Large intestine (tissue), 3 donors: ENCODE results near the gene LMOD3. TPM values are rescaled to one million over a fixed set of nuclear protein-coding genes. Genes with fewer than 3 reads are reported as not detected.
A peak's percentile ranks its signal among the peaks of the same experiment; 100 is the strongest.

Experiments used
- DNase-seq, 2 donors: peaks; one replicate each; pipeline versions ENCODE4 v3.0.0 to v3.0.0-alpha.2; 2013
- H3K27ac ChIP-seq: one replicate; pipeline ENCODE4 v1.5.1; 2013; ENCODE audit warnings: low read length
- H3K27me3 ChIP-seq: 2 replicates; pipeline ENCODE4 v1.6.1; 2013; ENCODE audit warnings: low read length; ENCODE audit not compliant: control insufficient read depth, insufficient read depth
- H3K36me3 ChIP-seq: 2 replicates; pipeline ENCODE4 v1.6.1; 2013; ENCODE audit warnings: low read length; ENCODE audit not compliant: control insufficient read depth, insufficient read depth
- H3K4me1 ChIP-seq: one replicate; pipeline ENCODE4 v1.6.1; 2013; ENCODE audit warnings: low read length; ENCODE audit not compliant: control insufficient read depth, insufficient read depth
- H3K4me3 ChIP-seq: one replicate; pipeline ENCODE4 v1.5.1; 2013; ENCODE audit warnings: low read length
- H3K9me3 ChIP-seq: one replicate; pipeline ENCODE4 v1.6.1; 2013; ENCODE audit warnings: mild to moderate bottlenecking, low read depth, low read length, moderate library complexity; ENCODE audit not compliant: control insufficient read depth
- WGBS: methylation state at CpG from one replicate; pipeline ENCODE4 v1.1.5; 2013; ENCODE audit warnings: low lambda C conversion rate; ENCODE audit not compliant: insufficient coverage; 5-methylcytosine and 5-hydroxymethylcytosine counted together
- polyA plus RNA-seq: library from polyadenylated mRNA; unstranded; fragments of 120-200 nt; gene quantifications from one replicate; pipeline ENCODE4 v1.2.1, GENCODE V29; 2013

LMOD3 gene
- polyA plus RNA-seq, 1 donor = 0.18 TPM

- peak within 1 kb of the TSS; percentile 75 for H3K4me3 ChIP-seq
These were observed 37.8 kb downstream of the LMOD3 start, which contains the start of gene ARL6IP5 for GRCh38 chr3:69084326-69085167. Gene ARL6IP5 (plus strand): TSS chr3:69084937. CDS start chr3:69085048, 111 bp downstream.

GRCh38 chr3:69082805-69083204 lies 39.6 kb downstream of the LMOD3 start:
- no peaks in the 10 kb centered on the region for H3K36me3 ChIP-seq
- peak overlapping the region; percentile 31 for H3K27ac ChIP-seq
- H3K4me3 ChIP-seq = no peak overlapping the region
- H3K4me1 ChIP-seq = peaks cover 46% of the 10 kb centered on the region
- no peaks in the 10 kb centered on the region for H3K27me3 ChIP-seq
- peak in 1 of 2 donors; percentile 68 for DNase-seq
- H3K9me3 ChIP-seq = no peaks in the 10 kb centered on the region

More at GRCh38 chr3:69084326-69085167, 37.8 kb downstream of the LMOD3 start, which contains the start of gene ARL6IP5:
- no peaks in the 10 kb centered on the region for H3K27me3 ChIP-seq
- WGBS = 0% methylated on average over 1 of the region's 32 CpGs
- H3K27ac ChIP-seq = peak within 1 kb of the TSS; percentile 88
- H3K9me3 ChIP-seq = no peaks in the 10 kb centered on the region
- DNase-seq = peak; percentile 89 to 95
- H3K4me1 ChIP-seq = peaks cover 58% of the 10 kb centered on the region
- peaks cover 3% of the 10 kb centered on the region for H3K36me3 ChIP-seq

DNA sequence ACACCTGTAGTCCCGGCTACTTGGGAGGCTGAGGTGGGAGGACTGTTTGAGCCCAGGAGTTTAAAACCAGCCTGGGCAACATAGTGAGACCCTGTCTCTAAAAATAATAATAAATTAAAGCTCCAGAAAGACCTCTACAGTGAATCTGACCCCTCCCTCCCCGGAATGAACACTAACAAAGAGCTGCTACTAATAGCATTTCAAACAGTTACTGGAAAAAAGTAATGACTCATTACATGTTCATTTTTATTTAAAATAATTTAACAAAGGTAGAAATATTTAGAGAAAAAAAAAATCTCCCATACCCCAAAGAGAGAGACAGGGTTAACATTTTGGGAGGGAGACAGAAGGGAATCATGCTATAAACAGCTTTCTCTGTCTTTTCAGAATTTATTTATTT lies 40.0 kb downstream of the LMOD3 start:
- no CpG with 5 or more reads among the region's 2 CpGs for WGBS
- H3K27me3 ChIP-seq = no peaks in the 10 kb centered on the region
- no peaks in the 10 kb centered on the region for H3K9me3 ChIP-seq
- DNase-seq = no peak
- peaks cover 42% of the 10 kb centered on the region for H3K4me1 ChIP-seq
- H3K4me3 ChIP-seq = no peak overlapping the region
- no peaks in the 10 kb centered on the region for H3K36me3 ChIP-seq
- peak overlapping the region; percentile 31 for H3K27ac ChIP-seq

- Histone ChIP-seq H3K9me3 (no peaks in the 10 kb centered on the region), H3K36me3 (no peaks in the 10 kb centered on the region), H3K4me3 (no peak overlapping the region), H3K27me3 (no peaks in the 10 kb centered on the region), H3K4me1 (peaks cover 36% of the 10 kb centered on the region), H3K27ac (peak overlapping the region; percentile 64)
- peak; percentile 80 to 91 for DNase-seq
- no CpG with 5 or more reads among the region's 5 CpGs for WGBS
These were observed 40.7 kb downstream of the LMOD3 start for GRCh38 chr3:69081583-69082262.

- WGBS = 0% methylated on average over 5 of the region's 37 CpGs
- peaks cover 3% of the 10 kb centered on the region for H3K36me3 ChIP-seq
- H3K4me3 ChIP-seq = peak within 1 kb of the TSS; percentile 71
- DNase-seq = peak; percentile 82 to 89
- peaks cover 36% of the 10 kb centered on the region for H3K4me1 ChIP-seq
- no peaks in the 10 kb centered on the region for H3K9me3 ChIP-seq
- no peaks in the 10 kb centered on the region for H3K27me3 ChIP-seq
- peak within 1 kb of the TSS; percentile 76 for H3K27ac ChIP-seq
These were observed 42.0 kb downstream of the LMOD3 start, which contains the start of gene UBA3 for GRCh38 chr3:69080233-69080920. Gene UBA3 (minus strand): TSS chr3:69080365. CDS start chr3:69080353, 12 bp downstream.

DNA sequence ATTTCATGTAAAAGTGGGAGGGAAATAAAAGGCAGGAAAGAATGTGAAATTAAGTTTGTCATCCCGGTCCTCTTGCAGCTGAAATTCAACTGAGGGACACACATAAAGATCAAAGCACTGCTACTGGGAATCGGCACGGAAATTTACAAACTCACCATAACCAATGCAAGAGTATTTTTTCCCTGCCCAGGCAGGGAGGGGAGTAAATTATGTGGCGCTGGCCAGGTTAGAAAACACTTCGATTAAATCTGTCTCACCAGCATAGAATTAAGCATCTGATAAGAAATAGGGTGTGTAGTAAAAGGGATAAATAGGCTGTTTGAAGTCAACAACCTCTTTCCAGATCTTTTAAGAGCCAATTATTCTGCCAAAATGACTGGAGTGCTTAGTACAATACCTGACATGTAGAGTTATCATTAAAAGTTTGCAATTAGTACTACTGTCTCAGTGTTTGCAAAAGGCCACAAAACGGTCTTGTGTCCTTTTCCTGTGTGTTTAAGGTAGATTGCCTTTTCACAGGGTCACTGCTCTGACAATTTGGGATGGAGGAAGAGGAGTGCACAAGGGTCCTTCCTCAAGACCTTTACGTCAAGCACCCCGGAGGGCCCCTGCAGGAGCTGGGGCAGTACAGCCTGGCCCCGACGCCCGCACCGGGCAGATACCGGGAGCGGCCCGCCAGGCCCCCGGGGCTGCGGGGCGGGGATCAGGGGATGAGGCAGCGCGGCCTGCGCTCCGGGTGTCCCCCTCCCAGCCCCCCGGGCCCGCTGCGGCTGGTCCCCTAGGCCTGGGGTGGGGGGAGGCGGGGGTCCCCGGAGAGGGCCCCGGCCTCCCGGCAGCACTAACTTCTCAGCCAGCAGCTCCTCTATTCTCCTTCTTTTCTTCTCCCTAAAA lies 42.9 kb downstream of the LMOD3 start:
- no CpG with 5 or more reads among the region's 29 CpGs for WGBS
- Histone ChIP-seq H3K4me3 (peak overlapping the region; percentile 71), H3K27ac (peak overlapping the region; percentile 36), H3K4me1 (peaks cover 35% of the 10 kb centered on the region), H3K36me3 (peaks cover 6% of the 10 kb centered on the region), H3K27me3 (no peaks in the 10 kb centered on the region), H3K9me3 (no peaks in the 10 kb centered on the region)
- peak in 1 of 2 donors; percentile 46 for DNase-seq

- Histone ChIP-seq H3K36me3 (peaks cover 22% of the 10 kb centered on the region), H3K9me3 (no peaks in the 10 kb centered on the region), H3K4me1 (no peaks in the 10 kb centered on the region), H3K4me3 (no peak overlapping the region), H3K27me3 (no peaks in the 10 kb centered on the region), H3K27ac (no peak overlapping the region)
- 100% methylated on average over 2 of the region's 3 CpGs for WGBS
- DNase-seq = no peak
These were observed 49.5 kb downstream of the LMOD3 start for GRCh38 chr3:69072928-69073327.

DNA sequence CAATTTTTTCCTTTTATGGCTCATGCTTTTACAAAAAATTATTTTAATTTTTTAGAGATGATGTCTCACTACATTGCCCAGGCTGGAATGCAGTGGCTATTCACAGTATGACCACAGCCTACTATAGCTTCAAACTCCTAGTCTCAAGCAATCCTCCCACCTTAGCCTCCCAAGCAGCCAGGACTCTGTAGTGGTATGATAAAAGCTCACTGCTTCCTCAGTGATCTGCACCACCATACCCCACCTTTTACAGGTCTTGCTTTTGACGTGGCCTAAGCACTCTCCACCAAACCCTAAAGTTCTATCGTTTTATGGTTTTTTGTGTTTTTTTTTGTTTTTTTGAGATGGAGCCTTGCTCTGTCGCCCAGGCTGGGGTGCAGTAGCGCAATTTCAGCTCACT lies 56.3 kb downstream of the LMOD3 start:
- H3K27ac ChIP-seq = no peak overlapping the region
- no peak overlapping the region for H3K4me3 ChIP-seq
- H3K36me3 ChIP-seq = peaks cover 40% of the 10 kb centered on the region
- WGBS = no CpG with 5 or more reads among the region's 4 CpGs
- H3K4me1 ChIP-seq = no peaks in the 10 kb centered on the region
- H3K9me3 ChIP-seq = no peaks in the 10 kb centered on the region
- no peak for DNase-seq
- no peaks in the 10 kb centered on the region for H3K27me3 ChIP-seq

- peaks cover 40% of the 10 kb centered on the region for H3K36me3 ChIP-seq
- no peak for DNase-seq
- H3K9me3 ChIP-seq = no peaks in the 10 kb centered on the region
- no peaks in the 10 kb centered on the region for H3K27me3 ChIP-seq
- WGBS = 95% methylated on average over 4 of the region's 6 CpGs
- H3K4me3 ChIP-seq = no peak overlapping the region
- no peaks in the 10 kb centered on the region for H3K4me1 ChIP-seq
- H3K27ac ChIP-seq = no peak overlapping the region
These were observed 57.0 kb downstream of the LMOD3 start for GRCh38 chr3:69065318-69065964.
